Measurements from ENCODE around the gene ANKS4B. TPM values are rescaled to one million over a fixed set of nuclear protein-coding genes. Genes with fewer than 3 reads are reported as not detected.

Gene ANKS4B
- total RNA-seq, 1 experiment from 2014 or later, result 0.09 TPM

DNA sequence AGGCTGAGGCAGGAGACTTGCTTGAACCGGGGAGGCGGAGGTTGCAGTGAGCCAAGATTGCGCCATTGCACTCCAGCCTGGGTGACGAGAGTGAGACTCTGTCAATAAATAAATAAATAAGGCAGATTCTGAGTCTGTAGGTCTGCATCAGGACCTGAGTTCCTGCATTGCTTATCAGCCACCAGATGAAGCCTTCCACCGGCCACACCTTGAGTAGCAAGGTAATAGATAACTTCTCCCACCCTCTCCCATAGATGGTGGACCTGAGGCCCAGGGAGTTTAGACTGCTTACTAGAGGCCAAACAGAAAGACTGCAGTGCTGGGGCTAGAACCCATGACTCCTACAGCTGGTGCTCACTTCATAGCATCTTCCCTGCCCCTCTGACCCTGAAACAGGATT lies 44.2 kb upstream of the ANKS4B start:
- DNase-seq, result no peak
- Histone ChIP-seq H4K5ac (ENCODE audit: insufficient read length, low read depth, low read length) (no peak overlapping the region), H3K79me1 (ENCODE audit: insufficient read depth, low read depth, low read length, poor library complexity, severe bottlenecking) (no peaks in the 10 kb centered on the region), H3K23ac (ENCODE audit: insufficient read length, low read depth, low read length) (no peak overlapping the region), H4K20me1 (ENCODE audit: control insufficient read depth, insufficient read depth, insufficient read length) (no peaks in the 10 kb centered on the region), H3K4ac (ENCODE audit: low read depth, low read length) (no peak overlapping the region), H3K14ac (ENCODE audit: insufficient read depth, low read length) (no peak overlapping the region), H3K27me3 (ENCODE audit: insufficient read depth, low read length) (no peaks in the 10 kb centered on the region; the same call in 1 of the 2 replicates), H3K9me3 (ENCODE audit: control insufficient read depth, low read depth, low read length) (no peaks in the 10 kb centered on the region), H3K23me2 (ENCODE audit: insufficient read length, low read depth, low read length, poor library complexity, severe bottlenecking) (no peaks in the 10 kb centered on the region), H3K9ac (ENCODE audit: extremely low read depth, insufficient read length, low read length) (no peak overlapping the region), H2BK5ac (ENCODE audit: insufficient read length, low read length) (no peak overlapping the region), H2AFZ (ENCODE audit: low read length) (no peak overlapping the region), H3T11ph (ENCODE audit: low read length) (no peak overlapping the region), H3K56ac (ENCODE audit: insufficient read length, low read depth, low read length) (no peak overlapping the region), H4K91ac (ENCODE audit: insufficient read length, low read depth, low read length) (no peak overlapping the region), H3K27ac (ENCODE audit: insufficient read length, low read depth, low read length) (no peak overlapping the region), H3K79me2 (ENCODE audit: insufficient read depth, low read length) (no peaks in the 10 kb centered on the region), H3K4me2 (ENCODE audit: insufficient read depth, insufficient read length, low read length) (no peak overlapping the region), H3K18ac (ENCODE audit: insufficient read length, low read depth, low read length) (no peak overlapping the region), H2BK120ac (ENCODE audit: low read depth, low read length, poor library complexity, severe bottlenecking) (no peak overlapping the region), H2AK5ac (ENCODE audit: insufficient read length, low read length) (no peak overlapping the region), H2BK20ac (ENCODE audit: low read depth, low read length, poor library complexity, severe bottlenecking) (no peak overlapping the region), H2BK12ac (ENCODE audit: insufficient read length, low read depth, low read length) (no peak overlapping the region), H4K8ac (replicated peaks; ENCODE audit: insufficient read length, low read depth, low read length) (no peak overlapping the region), H3K4me1 (ENCODE audit: insufficient read depth, low read length) (no peaks in the 10 kb centered on the region), H2BK15ac (ENCODE audit: low read depth, low read length) (no peak overlapping the region)
- no peak overlapping the region for H3K4me3 Mint-ChIP-seq
- H3K9me3 Mint-ChIP-seq, result peaks cover 0 to 6% of the 10 kb centered on the region in 2 experiments; a peak in 2 of 5 replicates
- peaks cover 0 to 3% (median 0%) of the 10 kb centered on the region in 3 experiments; a peak in 2 of 7 replicates for H3K36me3 Mint-ChIP-seq (ENCODE audit: insufficient read depth in 1 of 3, low read depth in 3 of 3)
- WGBS (ENCODE audit: extremely low coverage, insufficient read length, low lambda C conversion rate), result no CpG with 5 or more reads among the region's 5 CpGs
- no peak overlapping the region for H3K27ac Mint-ChIP-seq
- TF ChIP-seq, protein P1, sequence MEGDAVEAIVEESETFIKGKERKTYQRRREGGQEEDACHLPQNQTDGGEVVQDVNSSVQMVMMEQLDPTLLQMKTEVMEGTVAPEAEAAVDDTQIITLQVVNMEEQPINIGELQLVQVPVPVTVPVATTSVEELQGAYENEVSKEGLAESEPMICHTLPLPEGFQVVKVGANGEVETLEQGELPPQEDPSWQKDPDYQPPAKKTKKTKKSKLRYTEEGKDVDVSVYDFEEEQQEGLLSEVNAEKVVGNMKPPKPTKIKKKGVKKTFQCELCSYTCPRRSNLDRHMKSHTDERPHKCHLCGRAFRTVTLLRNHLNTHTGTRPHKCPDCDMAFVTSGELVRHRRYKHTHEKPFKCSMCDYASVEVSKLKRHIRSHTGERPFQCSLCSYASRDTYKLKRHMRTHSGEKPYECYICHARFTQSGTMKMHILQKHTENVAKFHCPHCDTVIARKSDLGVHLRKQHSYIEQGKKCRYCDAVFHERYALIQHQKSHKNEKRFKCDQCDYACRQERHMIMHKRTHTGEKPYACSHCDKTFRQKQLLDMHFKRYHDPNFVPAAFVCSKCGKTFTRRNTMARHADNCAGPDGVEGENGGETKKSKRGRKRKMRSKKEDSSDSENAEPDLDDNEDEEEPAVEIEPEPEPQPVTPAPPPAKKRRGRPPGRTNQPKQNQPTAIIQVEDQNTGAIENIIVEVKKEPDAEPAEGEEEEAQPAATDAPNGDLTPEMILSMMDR (conservative IDR thresholded peaks at IDR 0.05), result no peak
- peaks cover 11% of the 10 kb centered on the region for H3K27me3 Mint-ChIP-seq (ENCODE audit: low read depth)
- peaks cover 3 to 12% of the 10 kb centered on the region in 2 experiments; a peak in 3 of 4 replicates for H3K4me1 Mint-ChIP-seq
